Measurements from ENCODE around the gene SLC25A21.

DNA sequence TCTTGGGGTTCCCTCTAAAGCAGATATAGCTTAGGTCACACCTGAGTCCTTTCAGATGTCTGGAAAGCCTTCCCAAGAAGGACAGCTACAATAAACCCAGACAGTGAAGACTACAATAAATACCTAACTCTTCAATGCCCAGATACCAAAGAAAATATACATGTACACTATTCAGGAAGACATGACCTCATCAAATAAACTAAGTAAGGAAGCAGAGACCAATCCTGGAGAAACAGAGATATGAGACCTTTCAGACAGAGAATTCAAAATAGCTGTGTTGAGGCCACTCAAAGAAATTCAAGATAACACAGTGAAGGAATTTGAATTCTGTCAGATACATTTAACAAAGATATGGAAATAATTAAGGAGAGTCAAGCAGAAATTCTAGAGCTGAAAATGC is 40.6 kb upstream of the SLC25A21 start:
- TF ChIP-seq NR2C2 (CRISPR knock-in tag; IDR thresholded peaks at IDR 0.05; ENCODE audit: borderline replicate concordance): no peak
- no peak for TF ChIP-seq IKZF1 (IDR thresholded peaks at IDR 0.05)
- TF ChIP-seq, protein P1, sequence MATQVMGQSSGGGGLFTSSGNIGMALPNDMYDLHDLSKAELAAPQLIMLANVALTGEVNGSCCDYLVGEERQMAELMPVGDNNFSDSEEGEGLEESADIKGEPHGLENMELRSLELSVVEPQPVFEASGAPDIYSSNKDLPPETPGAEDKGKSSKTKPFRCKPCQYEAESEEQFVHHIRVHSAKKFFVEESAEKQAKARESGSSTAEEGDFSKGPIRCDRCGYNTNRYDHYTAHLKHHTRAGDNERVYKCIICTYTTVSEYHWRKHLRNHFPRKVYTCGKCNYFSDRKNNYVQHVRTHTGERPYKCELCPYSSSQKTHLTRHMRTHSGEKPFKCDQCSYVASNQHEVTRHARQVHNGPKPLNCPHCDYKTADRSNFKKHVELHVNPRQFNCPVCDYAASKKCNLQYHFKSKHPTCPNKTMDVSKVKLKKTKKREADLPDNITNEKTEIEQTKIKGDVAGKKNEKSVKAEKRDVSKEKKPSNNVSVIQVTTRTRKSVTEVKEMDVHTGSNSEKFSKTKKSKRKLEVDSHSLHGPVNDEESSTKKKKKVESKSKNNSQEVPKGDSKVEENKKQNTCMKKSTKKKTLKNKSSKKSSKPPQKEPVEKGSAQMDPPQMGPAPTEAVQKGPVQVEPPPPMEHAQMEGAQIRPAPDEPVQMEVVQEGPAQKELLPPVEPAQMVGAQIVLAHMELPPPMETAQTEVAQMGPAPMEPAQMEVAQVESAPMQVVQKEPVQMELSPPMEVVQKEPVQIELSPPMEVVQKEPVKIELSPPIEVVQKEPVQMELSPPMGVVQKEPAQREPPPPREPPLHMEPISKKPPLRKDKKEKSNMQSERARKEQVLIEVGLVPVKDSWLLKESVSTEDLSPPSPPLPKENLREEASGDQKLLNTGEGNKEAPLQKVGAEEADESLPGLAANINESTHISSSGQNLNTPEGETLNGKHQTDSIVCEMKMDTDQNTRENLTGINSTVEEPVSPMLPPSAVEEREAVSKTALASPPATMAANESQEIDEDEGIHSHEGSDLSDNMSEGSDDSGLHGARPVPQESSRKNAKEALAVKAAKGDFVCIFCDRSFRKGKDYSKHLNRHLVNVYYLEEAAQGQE (IDR thresholded peaks at IDR 0.05; ENCODE audit: borderline replicate concordance in 1 of 2, low read depth in 1 of 2, low read length in 2 of 2): no peak
- TF ChIP-seq NFRKB (IDR thresholded peaks at IDR 0.05): no peak
- TF ChIP-seq ZNF672 (CRISPR knock-in tag; IDR thresholded peaks at IDR 0.05): no peak
- no peak for TF ChIP-seq EZH2 (conservative IDR thresholded peaks at IDR 0.05; ENCODE audit: low read depth, low read length)
- TF ChIP-seq ZZZ3 (CRISPR knock-in tag; IDR thresholded peaks at IDR 0.05; ENCODE audit: borderline replicate concordance): no peak
- TF ChIP-seq ZNF549 (CRISPR knock-in tag; IDR thresholded peaks at IDR 0.05): no peak
- no peak for TF ChIP-seq TOE1 (CRISPR knock-in tag; IDR thresholded peaks at IDR 0.05)
- no peak for TF ChIP-seq ZNF136 (CRISPR knock-in tag; IDR thresholded peaks at IDR 0.05; ENCODE audit: low read depth)
- no peak for TF ChIP-seq ZNF737 (CRISPR knock-in tag; IDR thresholded peaks at IDR 0.05; ENCODE audit: borderline replicate concordance)
- no peak for TF ChIP-seq MAFK (conservative IDR thresholded peaks at IDR 0.05 in 1 of 2, IDR thresholded peaks at IDR 0.05 in 1 of 2; ENCODE audit: low read length in 2 of 2)
- TF ChIP-seq, protein P2, sequence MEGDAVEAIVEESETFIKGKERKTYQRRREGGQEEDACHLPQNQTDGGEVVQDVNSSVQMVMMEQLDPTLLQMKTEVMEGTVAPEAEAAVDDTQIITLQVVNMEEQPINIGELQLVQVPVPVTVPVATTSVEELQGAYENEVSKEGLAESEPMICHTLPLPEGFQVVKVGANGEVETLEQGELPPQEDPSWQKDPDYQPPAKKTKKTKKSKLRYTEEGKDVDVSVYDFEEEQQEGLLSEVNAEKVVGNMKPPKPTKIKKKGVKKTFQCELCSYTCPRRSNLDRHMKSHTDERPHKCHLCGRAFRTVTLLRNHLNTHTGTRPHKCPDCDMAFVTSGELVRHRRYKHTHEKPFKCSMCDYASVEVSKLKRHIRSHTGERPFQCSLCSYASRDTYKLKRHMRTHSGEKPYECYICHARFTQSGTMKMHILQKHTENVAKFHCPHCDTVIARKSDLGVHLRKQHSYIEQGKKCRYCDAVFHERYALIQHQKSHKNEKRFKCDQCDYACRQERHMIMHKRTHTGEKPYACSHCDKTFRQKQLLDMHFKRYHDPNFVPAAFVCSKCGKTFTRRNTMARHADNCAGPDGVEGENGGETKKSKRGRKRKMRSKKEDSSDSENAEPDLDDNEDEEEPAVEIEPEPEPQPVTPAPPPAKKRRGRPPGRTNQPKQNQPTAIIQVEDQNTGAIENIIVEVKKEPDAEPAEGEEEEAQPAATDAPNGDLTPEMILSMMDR (CRISPR knock-in tag; IDR thresholded peaks at IDR 0.05): no peak
- TF ChIP-seq, protein P3, sequence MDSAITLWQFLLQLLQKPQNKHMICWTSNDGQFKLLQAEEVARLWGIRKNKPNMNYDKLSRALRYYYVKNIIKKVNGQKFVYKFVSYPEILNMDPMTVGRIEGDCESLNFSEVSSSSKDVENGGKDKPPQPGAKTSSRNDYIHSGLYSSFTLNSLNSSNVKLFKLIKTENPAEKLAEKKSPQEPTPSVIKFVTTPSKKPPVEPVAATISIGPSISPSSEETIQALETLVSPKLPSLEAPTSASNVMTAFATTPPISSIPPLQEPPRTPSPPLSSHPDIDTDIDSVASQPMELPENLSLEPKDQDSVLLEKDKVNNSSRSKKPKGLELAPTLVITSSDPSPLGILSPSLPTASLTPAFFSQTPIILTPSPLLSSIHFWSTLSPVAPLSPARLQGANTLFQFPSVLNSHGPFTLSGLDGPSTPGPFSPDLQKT (CRISPR knock-in tag; IDR thresholded peaks at IDR 0.05; ENCODE audit: borderline replicate concordance): no peak
